Measurements from ENCODE around the gene UBE2O. TPM values are rescaled to one million over a fixed set of nuclear protein-coding genes. Genes with fewer than 3 reads are reported as not detected.

The UBE2O gene
- total and polyA plus RNA-seq, 11 donors, result 16.0 to 36.1 (median 30.7) TPM

- Histone ChIP-seq H3K4me3 (no peak overlapping the region), H3K36me3 (peaks cover 0 to 47% (median 35%) of the 10 kb centered on the region in 9 donors), H3K4me1 (peaks cover 0 to 87% (median 48%) of the 10 kb centered on the region in 12 donors), H3K27me3 (no peaks in the 10 kb centered on the region), H3K27ac (peak overlapping the region in 11 of 12 donors; percentile 55 to 91 (median 67)), H3K9me3 (no peaks in the 10 kb centered on the region)
- WGBS, 4 donors, result 41 to 46% (median 44%) methylated on average over 14 to 16 of the region's 16 CpGs
- TF ChIP-seq CTCF (IDR thresholded peaks at IDR 0.05) (no peak), POLR2A (IDR thresholded peaks at IDR 0.05) (no peak)
- peak; percentile 83 to 92 (median 84) for DNase-seq
- intact Hi-C loops (cut with DNase I), result loop anchor here in 9 of 10 donors (2.0 to 10.0 kb wide), 5 partner anchors 51 to 101 kb away; partner anchors contain the start of gene RHBDF2 (in 3 of the 9)
- ATAC-seq, result peak; percentile 64 to 82 (median 77)
These were observed 46.8 kb downstream of the UBE2O start for GRCh38 chr17:76405967-76406647.

GRCh38 chr17:76405607-76405966 lies 47.4 kb downstream of the UBE2O start:
- ATAC-seq (peak in 2 of 4 donors; percentile 1 to 2), DNase-seq (peak in 1 of 5 donors; percentile 16)
- Histone ChIP-seq H3K27ac (peak overlapping the region; percentile 49 to 91 (median 66)), H3K9me3 (no peaks in the 10 kb centered on the region), H3K4me3 (no peak overlapping the region), H3K27me3 (no peaks in the 10 kb centered on the region), H3K4me1 (peaks cover 0 to 81% (median 44%) of the 10 kb centered on the region in 12 donors), H3K36me3 (peaks cover 0 to 52% (median 40%) of the 10 kb centered on the region in 9 donors)
- intact Hi-C loops (cut with DNase I), result loop anchor here in 8 of 10 donors (5.0 to 10.0 kb wide), 4 partner anchors 52 to 102 kb away; partner anchors contain the start of gene RHBDF2 (in 3 of the 8)
- WGBS, 4 donors, result 73 to 83% (median 75%) methylated on average over 7 to 9 of the region's 9 CpGs
- TF ChIP-seq POLR2A (IDR thresholded peaks at IDR 0.05), result no peak
- TF ChIP-seq CTCF (IDR thresholded peaks at IDR 0.05), result no peak

GRCh38 chr17:76404976-76405563 lies 47.9 kb downstream of the UBE2O start:
- H3K27ac ChIP-seq, result peak overlapping the region; percentile 49 to 91 (median 66)
- H3K9me3 ChIP-seq, result no peaks in the 10 kb centered on the region
- peaks cover 0 to 58% (median 45%) of the 10 kb centered on the region in 9 donors for H3K36me3 ChIP-seq
- ATAC-seq (peak; percentile 16 to 55 (median 53)), DNase-seq (peak in 3 of 5 donors; percentile 61 to 78 (median 66))
- TF ChIP-seq POLR2A (IDR thresholded peaks at IDR 0.05), result no peak
- TF ChIP-seq CTCF (IDR thresholded peaks at IDR 0.05), result no peak
- no peak overlapping the region for H3K4me3 ChIP-seq
- intact Hi-C loops (cut with DNase I), result loop anchor here in 8 of 10 donors (5.0 to 10.0 kb wide), 4 partner anchors 52 to 102 kb away; partner anchors contain the start of gene RHBDF2 (in 3 of the 8)
- 61 to 65% (median 64%) methylated on average over 17 to 25 of the region's 25 CpGs for WGBS, 4 donors
- H3K27me3 ChIP-seq, result no peaks in the 10 kb centered on the region
- peaks cover 0 to 76% (median 40%) of the 10 kb centered on the region in 12 donors for H3K4me1 ChIP-seq

GRCh38 chr17:76404256-76404655 lies 48.7 kb downstream of the UBE2O start:
- intact Hi-C loops (cut with DNase I), result loop anchor here in 2 of 10 donors (10.0 kb wide), 1 partner anchor 101 kb away; the partner anchor contains the start of gene RHBDF2 (in 2 of the 2)
- peaks cover 0 to 62% (median 53%) of the 10 kb centered on the region in 9 donors for H3K36me3 ChIP-seq
- whole genome bisulfite sequencing, 4 donors, result 81 to 89% (median 86%) methylated on average over 6 of the region's 6 CpGs
- DNase-seq (peak in 1 of 5 donors; percentile 20), ATAC-seq (no peak)
- H3K4me1 ChIP-seq, result peaks cover 0 to 69% (median 37%) of the 10 kb centered on the region in 12 donors
- peak overlapping the region in 10 of 12 donors; percentile 22 to 91 (median 64) for H3K27ac ChIP-seq
- H3K4me3 ChIP-seq, result no peak overlapping the region
- no peaks in the 10 kb centered on the region for H3K9me3 ChIP-seq
- TF ChIP-seq CTCF (IDR thresholded peaks at IDR 0.05), result no peak
- no peak for TF ChIP-seq POLR2A (IDR thresholded peaks at IDR 0.05)
- no peaks in the 10 kb centered on the region for H3K27me3 ChIP-seq
